Esophagus squamous epithelium (tissue), 4 donors: Measurements from ENCODE around the gene SLC22A16.

Source experiments
- CTCF ChIP-seq, 6 experiments: fragments of 450-650 bp in 4 of 6; fragments of 200-600 bp in 2 of 6; sonication (generic) in 2 of 6; IDR thresholded peaks; one replicate each; pipeline ENCODE4 v1.5.1; 2016 to 2019; ENCODE audit warnings: antibody characterized with exemption in 6 of 6, mild to moderate bottlenecking in 4 of 6, moderate library complexity in 4 of 6
- POLR2A ChIP-seq, 4 donors: fragments of 450-650 bp; IDR thresholded peaks; one replicate each; pipeline ENCODE4 v1.6.1; 2017; ENCODE audit warnings: antibody characterized with exemption in 4 of 4, mild to moderate bottlenecking in 4 of 4, moderate library complexity in 3 of 4

GRCh38 chr6:110410511-110410910, 65.9 kb downstream of the SLC22A16 start:
- no peak for TF ChIP-seq CTCF (IDR thresholded peaks at IDR 0.05)
- no peak for TF ChIP-seq POLR2A (IDR thresholded peaks at IDR 0.05)
